NCI-H146 treated with DMSO at 0.1 percent for 48 hours (cell line): ENCODE data around the gene TMEM273.
"Not testable (repeated sequence)": the region's sequence is repeated elsewhere in the genome, so short reads cannot be mapped to it uniquely, and the experiment has no call there.

Source experiments
- DNase-seq: peaks from one replicate; lab custom pipeline; 2025; ENCODE audit not compliant: unreplicated experiment; lab: John Stamatoyannopoulos, UW

The TMEM273 gene

GRCh38 chr10:49205206-49205605 lies 17.0 kb upstream of the TMEM273 start:
- no peak for DNase-seq

- no peak for DNase-seq
Measured at GRCh38 chr10:49204119-49204518, 15.9 kb upstream of the TMEM273 start.

- DNase-seq = no peak
Measured at GRCh38 chr10:49202266-49202665, 14.1 kb upstream of the TMEM273 start.

- no peak for DNase-seq
Measured at GRCh38 chr10:49200854-49201253, 12.7 kb upstream of the TMEM273 start.

GRCh38 chr10:49197171-49197570 lies 9.0 kb upstream of the TMEM273 start:
- no peak for DNase-seq

GRCh38 chr10:49195864-49196263 lies 7.7 kb upstream of the TMEM273 start:
- DNase-seq = not testable (repeated sequence)

- DNase-seq = no peak
Measured at GRCh38 chr10:49194212-49194920, 6.2 kb upstream of the TMEM273 start.

- no peak for DNase-seq
Measured at GRCh38 chr10:49191349-49191748, 3.2 kb upstream of the TMEM273 start.

- no peak for DNase-seq
Measured at GRCh38 chr10:49189422-49189821, 1.2 kb upstream of the TMEM273 start.

- no peak for DNase-seq
Measured at GRCh38 chr10:49187044-49187484, 1.1 kb downstream of the TMEM273 start.

GRCh38 chr10:49186613-49187012 lies 1.6 kb downstream of the TMEM273 start:
- DNase-seq = no peak

GRCh38 chr10:49185213-49185612 lies 3.0 kb downstream of the TMEM273 start:
- DNase-seq = no peak

- DNase-seq = no peak
Measured at GRCh38 chr10:49184642-49185111, 3.5 kb downstream of the TMEM273 start.

- no peak for DNase-seq
Measured at GRCh38 chr10:49183596-49184542, 4.3 kb downstream of the TMEM273 start.

- DNase-seq = no peak
Measured at GRCh38 chr10:49182776-49183175, 5.4 kb downstream of the TMEM273 start.

GRCh38 chr10:49180444-49180860 lies 7.7 kb downstream of the TMEM273 start:
- DNase-seq = no peak

GRCh38 chr10:49179699-49180443 lies 8.3 kb downstream of the TMEM273 start:
- DNase-seq = no peak

GRCh38 chr10:49178489-49179471 lies 9.4 kb downstream of the TMEM273 start:
- no peak for DNase-seq

GRCh38 chr10:49177391-49178355 lies 10.5 kb downstream of the TMEM273 start:
- no peak for DNase-seq
